A204.1 (cell line): ENCODE measurements around the gene ZNF227.
"Not testable (repeated sequence)": the region's sequence is repeated elsewhere in the genome, so short reads cannot be mapped to it uniquely, and the experiment has no call there.

Source experiments
- FAIRE-seq: peaks from 2 replicates; lab custom pipeline; 2012; peaks lifted over from hg19 to GRCh38; lab: Jason Lieb, UNC

Gene ZNF227

GRCh38 chr19:44252332-44252731, 40.0 kb downstream of the ZNF227 start:
- not testable (repeated sequence) for FAIRE-seq

GRCh38 chr19:44253392-44253791, 41.1 kb downstream of the ZNF227 start:
- FAIRE-seq, result not testable (repeated sequence)

- no peak for FAIRE-seq
These were observed 42.2 kb downstream of the ZNF227 start for GRCh38 chr19:44254496-44254895.

GRCh38 chr19:44255705-44256411, 43.5 kb downstream of the ZNF227 start:
- no peak for FAIRE-seq

- no peak for FAIRE-seq
These were observed 45.8 kb downstream of the ZNF227 start for GRCh38 chr19:44258136-44258535.

- FAIRE-seq, result peak; percentile 86
These were observed 46.6 kb downstream of the ZNF227 start for GRCh38 chr19:44258835-44259413.

- FAIRE-seq, result no peak
These were observed 48.0 kb downstream of the ZNF227 start for GRCh38 chr19:44260343-44260681.

- no peak for FAIRE-seq
These were observed 48.5 kb downstream of the ZNF227 start for GRCh38 chr19:44260695-44261446.

GRCh38 chr19:44277331-44277730, 65.0 kb downstream of the ZNF227 start:
- FAIRE-seq, result no peak

GRCh38 chr19:44278181-44278690, 65.9 kb downstream of the ZNF227 start:
- FAIRE-seq, result no peak

GRCh38 chr19:44280916-44281315, 68.6 kb downstream of the ZNF227 start:
- FAIRE-seq, result no peak

- no peak for FAIRE-seq
These were observed 70.5 kb downstream of the ZNF227 start for GRCh38 chr19:44282846-44283245.

GRCh38 chr19:44284968-44285367, 72.6 kb downstream of the ZNF227 start:
- FAIRE-seq, result no peak
